ENCODE measurements around the gene BMAL2.

BMAL2 gene

GRCh38 chr12:27359578-27360340 is 27.1 kb downstream of the BMAL2 start:
- no peak for TF ChIP-seq CTCF (IDR thresholded peaks at IDR 0.05; ENCODE audit: extremely low read depth, insufficient read depth, missing control alignments)
- in situ Hi-C loops (cut with MboI; ENCODE audit: low pct_unique_long_range_greater_than_20kb, low sequenced_read_pairs, unreplicated experiment): no loop called here
- DNase-seq (ENCODE audit: low spot score): no peak

GRCh38 chr12:27361372-27361771 is 28.7 kb downstream of the BMAL2 start:
- DNase-seq (ENCODE audit: low spot score): no peak
- in situ Hi-C loops (cut with MboI; ENCODE audit: low pct_unique_long_range_greater_than_20kb, low sequenced_read_pairs, unreplicated experiment): no loop called here
- TF ChIP-seq CTCF (IDR thresholded peaks at IDR 0.05; ENCODE audit: extremely low read depth, insufficient read depth, missing control alignments): no peak

GRCh38 chr12:27366621-27367020 is 34.0 kb downstream of the BMAL2 start:
- no peak for DNase-seq (ENCODE audit: low spot score)
- TF ChIP-seq CTCF (IDR thresholded peaks at IDR 0.05; ENCODE audit: extremely low read depth, insufficient read depth, missing control alignments): no peak
- in situ Hi-C loops (cut with MboI; ENCODE audit: low pct_unique_long_range_greater_than_20kb, low sequenced_read_pairs, unreplicated experiment): no loop called here

- in situ Hi-C loops (cut with MboI; ENCODE audit: low pct_unique_long_range_greater_than_20kb, low sequenced_read_pairs, unreplicated experiment): no loop called here
- DNase-seq (ENCODE audit: low spot score): no peak
- no peak for TF ChIP-seq CTCF (IDR thresholded peaks at IDR 0.05; ENCODE audit: extremely low read depth, insufficient read depth, missing control alignments)
Measured at GRCh38 chr12:27367078-27367477, 34.4 kb downstream of the BMAL2 start.

- no peak for DNase-seq (ENCODE audit: low spot score)
- no peak for TF ChIP-seq CTCF (IDR thresholded peaks at IDR 0.05; ENCODE audit: extremely low read depth, insufficient read depth, missing control alignments)
- in situ Hi-C loops (cut with MboI; ENCODE audit: low pct_unique_long_range_greater_than_20kb, low sequenced_read_pairs, unreplicated experiment): no loop called here
Measured at GRCh38 chr12:27382171-27382795, 49.6 kb downstream of the BMAL2 start.

All from GM13977 (cell line).